OCI-LY3 (cell line): ENCODE results near the gene ACOX1.

Experiments
- H2AFZ ChIP-seq: fragments of 200-600, 300-600 bp; shearing (Covaris generic); 2 replicates; pipeline ENCODE4 v1.6.0; 2014; ENCODE audit warnings: antibody characterized with exemption, low read depth, low read length
- H3K27ac ChIP-seq: fragments of 200-600, 300-600 bp; sonication (generic); 2 replicates; pipeline ENCODE4 v1.5.1; 2014; ENCODE audit warnings: mild to moderate bottlenecking, low read length, moderate library complexity, mixed read lengths
- H3K27me3 ChIP-seq: fragments of 200-600, 300-600 bp; sonication (generic); 2 replicates; pipeline ENCODE4 v1.6.1; 2014; ENCODE audit warnings: low read depth, low read length, mixed read lengths
- H3K36me3 ChIP-seq: fragments of 200-600, 300-600 bp; sonication (generic); replicated peaks from 2 replicates; pipeline ENCODE3; 2014; ENCODE audit warnings: low read depth, low read length, mixed read lengths
- H3K4me1 ChIP-seq: fragments of 300-600, 200-600 bp; sonication (generic); 2 replicates; pipeline ENCODE4 v1.6.1; 2014; ENCODE audit warnings: low read length, mixed read lengths
- H3K4me2 ChIP-seq: fragments of 200-600, 300-600 bp; sonication (generic); 2 replicates; pipeline ENCODE4 v1.6.1; 2014; ENCODE audit warnings: low read length, mixed read lengths
- H3K4me3 ChIP-seq: fragments of 300-600, 200-600 bp; sonication (generic); 2 replicates; pipeline ENCODE4 v1.5.1; 2014; ENCODE audit warnings: antibody characterized with exemption, mild to moderate bottlenecking, low read length, moderate library complexity
- H3K79me2 ChIP-seq: fragments of 300-600, 200-600 bp; shearing (Covaris generic); 2 replicates; pipeline ENCODE4 v1.6.1; 2014; ENCODE audit warnings: mild to moderate bottlenecking, low read length, mixed read lengths
- H3K9ac ChIP-seq: fragments of 300-600, 200-600 bp; shearing (Covaris generic); 2 replicates; pipeline ENCODE4 v1.6.0; 2014; ENCODE audit warnings: mild to moderate bottlenecking, low read length, moderate library complexity
- H3K9me3 ChIP-seq: fragments of 200-600, 300-600 bp; shearing (Covaris generic); 2 replicates; pipeline ENCODE4 v1.6.1; 2014; ENCODE audit warnings: low read length, mixed read lengths; ENCODE audit not compliant: insufficient read depth
- H4K20me1 ChIP-seq: fragments of 200-600, 300-600 bp; sonication (generic); 2 replicates; pipeline ENCODE4 v1.6.1; 2016; ENCODE audit warnings: low read length, mixed read lengths; ENCODE audit not compliant: insufficient read depth
- EZH2phosphoT487 ChIP-seq: fragments of 200-600 bp; shearing (Covaris generic); IDR thresholded peaks from 2 replicates; pipeline ENCODE4 v1.6.1; 2018; ENCODE audit warnings: antibody characterized with exemption, mixed run types, low read depth
- TF ChIP-seq, protein P1 (sequence below): fragments of 200-600, 300-600 bp; sonication (generic); IDR thresholded peaks from 2 replicates; pipeline ENCODE4 v1.5.1; 2014; ENCODE audit warnings: antibody characterized with exemption, low read length, low read depth

The ACOX1 gene

DNA sequence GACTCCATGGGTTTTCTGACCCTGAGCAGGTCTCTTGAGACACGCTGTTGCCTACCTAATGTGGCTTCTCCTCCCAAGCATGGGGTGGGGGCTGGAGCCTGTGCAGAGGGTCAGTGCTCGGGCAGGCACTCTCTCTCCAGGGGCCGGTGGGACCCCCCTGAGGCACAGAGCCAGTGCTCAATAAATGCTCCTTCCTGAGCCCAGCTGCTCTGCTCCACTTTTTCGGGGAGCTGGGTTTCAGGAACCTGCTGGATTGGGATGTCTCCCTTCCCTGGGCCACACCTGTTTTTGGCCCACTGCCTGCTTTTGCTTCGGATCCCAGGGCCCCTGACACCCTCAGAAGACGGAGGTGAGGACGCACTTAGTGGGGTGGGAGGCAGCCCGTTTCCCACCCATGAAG is 80.9 kb downstream of the ACOX1 start:
- Histone ChIP-seq H3K27ac (no peak overlapping the region), H3K9me3 (no peaks in the 10 kb centered on the region), H2AFZ (no peak overlapping the region), H3K4me2 (no peak overlapping the region), H3K4me3 (no peak overlapping the region), H4K20me1 (no peaks in the 10 kb centered on the region), H3K79me2 (peaks cover 38% of the 10 kb centered on the region), H3K27me3 (no peaks in the 10 kb centered on the region), H3K36me3 (peaks cover 14% of the 10 kb centered on the region), H3K9ac (no peak overlapping the region), H3K4me1 (peaks cover 15% of the 10 kb centered on the region)
- TF ChIP-seq, protein P1, sequence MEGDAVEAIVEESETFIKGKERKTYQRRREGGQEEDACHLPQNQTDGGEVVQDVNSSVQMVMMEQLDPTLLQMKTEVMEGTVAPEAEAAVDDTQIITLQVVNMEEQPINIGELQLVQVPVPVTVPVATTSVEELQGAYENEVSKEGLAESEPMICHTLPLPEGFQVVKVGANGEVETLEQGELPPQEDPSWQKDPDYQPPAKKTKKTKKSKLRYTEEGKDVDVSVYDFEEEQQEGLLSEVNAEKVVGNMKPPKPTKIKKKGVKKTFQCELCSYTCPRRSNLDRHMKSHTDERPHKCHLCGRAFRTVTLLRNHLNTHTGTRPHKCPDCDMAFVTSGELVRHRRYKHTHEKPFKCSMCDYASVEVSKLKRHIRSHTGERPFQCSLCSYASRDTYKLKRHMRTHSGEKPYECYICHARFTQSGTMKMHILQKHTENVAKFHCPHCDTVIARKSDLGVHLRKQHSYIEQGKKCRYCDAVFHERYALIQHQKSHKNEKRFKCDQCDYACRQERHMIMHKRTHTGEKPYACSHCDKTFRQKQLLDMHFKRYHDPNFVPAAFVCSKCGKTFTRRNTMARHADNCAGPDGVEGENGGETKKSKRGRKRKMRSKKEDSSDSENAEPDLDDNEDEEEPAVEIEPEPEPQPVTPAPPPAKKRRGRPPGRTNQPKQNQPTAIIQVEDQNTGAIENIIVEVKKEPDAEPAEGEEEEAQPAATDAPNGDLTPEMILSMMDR: no peak
- no peak for TF ChIP-seq EZH2phosphoT487

DNA sequence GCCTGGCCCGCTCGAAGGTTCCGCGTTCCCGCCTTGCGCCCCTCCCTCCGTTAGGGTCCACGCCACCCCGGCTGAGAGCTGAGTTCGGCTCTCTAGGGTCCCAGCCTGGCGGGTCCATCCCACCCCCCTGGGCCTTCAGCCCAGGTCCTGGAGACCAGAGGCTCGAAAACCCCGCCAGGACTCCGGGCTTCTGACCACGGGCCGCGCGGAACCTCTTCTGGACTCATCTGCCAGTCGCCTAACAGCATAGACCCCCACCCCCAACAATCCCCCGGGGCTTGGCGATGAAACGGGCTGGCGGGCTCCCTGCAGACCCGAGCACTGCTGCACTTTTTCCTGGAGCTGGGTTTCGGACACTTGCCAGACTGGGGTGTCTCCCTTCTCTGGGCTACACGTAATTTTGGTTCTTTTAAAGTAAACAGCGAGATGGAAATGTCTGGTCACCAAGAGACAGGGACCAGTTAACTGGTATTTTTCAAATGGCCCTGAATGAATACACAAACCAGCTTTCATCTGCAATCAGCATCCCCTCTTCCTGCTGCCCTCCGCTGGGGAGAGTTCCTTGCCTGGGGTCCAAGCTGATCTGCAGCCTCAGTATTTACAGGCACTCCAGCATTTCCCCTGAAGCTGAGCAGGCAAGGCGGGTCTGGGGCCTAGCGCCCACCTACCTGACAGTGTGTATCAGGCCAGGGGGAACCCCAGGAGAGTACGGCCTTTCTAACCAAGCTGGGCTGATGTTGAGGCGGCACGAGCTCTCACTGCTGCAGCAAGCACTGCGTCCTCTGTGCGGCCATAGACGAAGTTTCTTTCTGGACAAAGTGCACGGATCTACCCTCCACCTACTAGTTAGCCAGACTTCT is 81.6 kb downstream of the ACOX1 start:
- TF ChIP-seq, protein P1: no peak
- no peak for TF ChIP-seq EZH2phosphoT487
- Histone ChIP-seq H3K27ac (no peak overlapping the region), H3K27me3 (no peaks in the 10 kb centered on the region), H3K4me3 (peak overlapping the region; percentile 90), H2AFZ (no peak overlapping the region), H3K9ac (peak overlapping the region; percentile 43; the same call in 1 of the 2 replicates), H4K20me1 (no peaks in the 10 kb centered on the region), H3K36me3 (peaks cover 14% of the 10 kb centered on the region), H3K9me3 (no peaks in the 10 kb centered on the region), H3K4me1 (peaks cover 15% of the 10 kb centered on the region), H3K79me2 (peaks cover 38% of the 10 kb centered on the region), H3K4me2 (peak overlapping the region; percentile 94)

DNA sequence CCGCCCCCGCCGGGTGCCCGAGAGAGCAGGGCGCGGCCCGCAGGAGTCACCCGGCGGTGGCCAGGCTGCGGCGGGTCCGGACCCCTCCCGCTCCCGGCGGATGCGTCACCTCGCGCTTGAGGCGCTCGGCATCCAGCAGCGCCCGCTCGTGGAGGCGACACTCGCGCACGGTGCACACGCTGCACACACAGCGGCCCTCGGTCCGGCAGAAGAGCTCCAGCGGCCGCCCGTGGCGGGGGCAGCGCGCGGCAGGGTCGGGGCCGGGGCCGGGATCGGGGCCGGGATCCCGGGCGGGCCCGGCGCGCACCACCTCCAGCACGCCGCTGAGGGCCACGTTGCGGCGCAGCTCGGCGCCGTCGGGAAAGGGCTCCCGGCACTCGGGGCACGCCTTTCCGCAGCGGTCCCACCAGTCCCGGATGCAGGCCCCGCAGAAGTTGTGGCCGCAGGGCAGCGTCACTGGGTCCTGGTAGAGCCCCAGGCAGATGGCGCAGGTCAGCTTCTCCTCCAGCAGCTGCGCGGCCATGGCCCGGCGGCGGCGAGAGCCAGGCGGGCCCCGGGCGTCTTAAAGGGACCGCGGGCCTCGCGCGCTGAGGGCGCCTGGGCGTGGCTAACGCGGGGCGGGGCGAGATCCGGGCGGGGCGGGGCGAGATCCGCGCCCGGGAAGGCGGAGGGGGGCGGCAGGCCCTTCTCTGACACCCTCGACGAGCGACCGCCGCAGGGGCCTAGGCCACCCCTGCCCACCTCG is 82.4 kb downstream of the ACOX1 start, which contains the start of gene TRIM65:
Gene TRIM65, minus strand, starts transcription at position 537 of the 745 bp plus-strand sequence. Its CDS starts 14 bp downstream, at position 523.
- Histone ChIP-seq H3K36me3 (peaks cover 11% of the 10 kb centered on the region), H2AFZ (no peak within 1 kb of the TSS), H3K27me3 (no peaks in the 10 kb centered on the region), H3K27ac (peak within 1 kb of the TSS; percentile 60), H3K9ac (peak within 1 kb of the TSS; percentile 73), H3K4me1 (peaks cover 15% of the 10 kb centered on the region), H3K4me2 (peak within 1 kb of the TSS; percentile 94), H3K79me2 (peaks cover 38% of the 10 kb centered on the region), H4K20me1 (no peaks in the 10 kb centered on the region), H3K9me3 (no peaks in the 10 kb centered on the region), H3K4me3 (peak within 1 kb of the TSS; percentile 90)
- TF ChIP-seq, protein P1: no peak
- TF ChIP-seq EZH2phosphoT487: no peak
